HepG2 (cell line): ENCODE data around the gene EGLN1. TPM values are rescaled to one million over a fixed set of nuclear protein-coding genes. Genes with fewer than 3 reads are reported as not detected.

ENCODE experiments used
- CHD4 ChIP-seq: fragments of 200-600 bp; sonication (generic); IDR thresholded peaks from 2 replicates; pipeline ENCODE4 v1.7.0; 2017; ENCODE audit warnings: mild to moderate bottlenecking, low read length, borderline replicate concordance
- GFI1 ChIP-seq: sonication (generic); formaldehyde crosslinking; IDR thresholded peaks from 2 replicates; pipeline ENCODE4 v1.5.0; 2020; ENCODE audit warnings: missing genetic modification reagents, mild to moderate bottlenecking, borderline replicate concordance
- HOXD1 ChIP-seq: sonication (generic); formaldehyde crosslinking; IDR thresholded peaks from 2 replicates; pipeline ENCODE4 v1.5.0; 2020; ENCODE audit warnings: missing genetic modification reagents
- JUNB ChIP-seq: sonication (generic); formaldehyde crosslinking; IDR thresholded peaks from 2 replicates; pipeline ENCODE4 v1.8.0; 2022; ENCODE audit warnings: missing genetic modification reagents, mild to moderate bottlenecking, borderline replicate concordance
- MED1 ChIP-seq: sonication (generic); formaldehyde crosslinking; IDR thresholded peaks from 2 replicates; pipeline ENCODE4 v1.4.0; 2020; ENCODE audit warnings: missing genetic modification reagents
- TFDP2 ChIP-seq: sonication (generic); formaldehyde crosslinking; IDR thresholded peaks from 2 replicates; pipeline ENCODE4 v1.4.0; 2020; ENCODE audit warnings: missing genetic modification reagents
- ZFAT ChIP-seq: sonication (generic); formaldehyde crosslinking; conservative IDR thresholded peaks from 2 replicates; pipeline ENCODE4 v1.8.1; 2023; ENCODE audit warnings: missing genetic modification reagents, inconsistent platforms
- ZNF280B ChIP-seq: sonication (generic); formaldehyde crosslinking; IDR thresholded peaks from 2 replicates; pipeline ENCODE4 v1.5.0; 2020; ENCODE audit warnings: missing genetic modification reagents, mild to moderate bottlenecking, borderline replicate concordance
- ZNF329 ChIP-seq: sonication (generic); formaldehyde crosslinking; IDR thresholded peaks from 2 replicates; pipeline ENCODE4 v1.9.0; 2021; ENCODE audit warnings: low read depth, mild to moderate bottlenecking, missing genetic modification reagents
- ZNF598 ChIP-seq: sonication (generic); formaldehyde crosslinking; IDR thresholded peaks from 2 replicates; pipeline ENCODE4 v1.5.1; 2020; ENCODE audit warnings: mild to moderate bottlenecking, missing genetic modification reagents, borderline replicate concordance
- ZNF646 ChIP-seq: sonication (generic); formaldehyde crosslinking; IDR thresholded peaks from 2 replicates; pipeline ENCODE4 v1.9.0; 2021; ENCODE audit warnings: mild to moderate bottlenecking, missing genetic modification reagents
- ZNF713 ChIP-seq: sonication (generic); formaldehyde crosslinking; IDR thresholded peaks from 2 replicates; pipeline ENCODE4 v1.4.0; 2020; ENCODE audit warnings: mild to moderate bottlenecking, missing genetic modification reagents
- ZNF740 ChIP-seq: sonication (generic); formaldehyde crosslinking; IDR thresholded peaks from 2 replicates; pipeline ENCODE4 v1.4.0; 2020; ENCODE audit warnings: missing genetic modification reagents
- ZNF747 ChIP-seq: sonication (generic); formaldehyde crosslinking; IDR thresholded peaks from 2 replicates; pipeline ENCODE4 v1.8.1; 2023; ENCODE audit warnings: missing genetic modification reagents, mild to moderate bottlenecking, borderline replicate concordance
- polyA plus RNA-seq, 8 experiments: library from polyadenylated mRNA; depleted of rRNA in 3 of 8; stranded (reverse) in 7 of 8; unstranded in 1 of 8; fragments of >200 nt; fragmentation: Illumina TruSeq in 4 of 8; extraction: Trizol in 4 of 8; gene quantifications; 2 replicates each; pipeline versions ENCODE4 v1.2.1 to v1.2.3, GENCODE V29; 2011 to 2016; ENCODE audit warnings: low read depth in 4 of 8, missing spikeins in 1 of 8, mixed read lengths in 1 of 8; ENCODE audit not compliant: insufficient read depth in 1 of 8
- total RNA-seq, 5 experiments: library from RNA; depleted of rRNA; stranded (reverse); fragments of >200 nt; fragmentation: Illumina TruSeq; extraction: Trizol; gene quantifications; 2 replicates each; pipeline ENCODE4 v1.2.3, GENCODE V29; 2016; ENCODE audit warnings: low read depth in 1 of 5
- TF ChIP-seq, protein P1 (sequence below): sonication (generic); formaldehyde crosslinking; IDR thresholded peaks from 2 replicates; pipeline ENCODE4 v1.9.0; 2022; ENCODE audit warnings: low read depth, missing genetic modification reagents
- TF ChIP-seq, protein P2 (sequence below): sonication (generic); formaldehyde crosslinking; IDR thresholded peaks from 2 replicates; pipeline ENCODE4 v1.5.0; 2020; ENCODE audit warnings: mild to moderate bottlenecking, missing genetic modification reagents

The EGLN1 gene
- total and polyA plus RNA-seq, 2 of the 13 experiments (the other 11 are each of a cell fraction or from before 2014, with no cell fraction given): 34.4 to 44.1 TPM

- TF ChIP-seq ZNF646: no peak
- no peak for TF ChIP-seq ZNF329
- TF ChIP-seq, protein P1, sequence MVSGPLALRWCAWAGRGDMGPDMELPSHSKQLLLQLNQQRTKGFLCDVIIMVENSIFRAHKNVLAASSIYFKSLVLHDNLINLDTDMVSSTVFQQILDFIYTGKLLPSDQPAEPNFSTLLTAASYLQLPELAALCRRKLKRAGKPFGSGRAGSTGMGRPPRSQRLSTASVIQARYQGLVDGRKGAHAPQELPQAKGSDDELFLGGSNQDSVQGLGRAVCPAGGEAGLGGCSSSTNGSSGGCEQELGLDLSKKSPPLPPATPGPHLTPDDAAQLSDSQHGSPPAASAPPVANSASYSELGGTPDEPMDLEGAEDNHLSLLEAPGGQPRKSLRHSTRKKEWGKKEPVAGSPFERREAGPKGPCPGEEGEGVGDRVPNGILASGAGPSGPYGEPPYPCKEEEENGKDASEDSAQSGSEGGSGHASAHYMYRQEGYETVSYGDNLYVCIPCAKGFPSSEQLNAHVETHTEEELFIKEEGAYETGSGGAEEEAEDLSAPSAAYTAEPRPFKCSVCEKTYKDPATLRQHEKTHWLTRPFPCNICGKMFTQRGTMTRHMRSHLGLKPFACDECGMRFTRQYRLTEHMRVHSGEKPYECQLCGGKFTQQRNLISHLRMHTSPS: no peak
- no peak for TF ChIP-seq TFDP2 (CRISPR knock-in tag)
- no peak for TF ChIP-seq GFI1 (CRISPR knock-in tag)
- no peak; the same call in 1 of the 2 replicates for TF ChIP-seq CHD4
- no peak for TF ChIP-seq ZFAT (CRISPR knock-in tag)
- TF ChIP-seq MED1 (CRISPR knock-in tag): peak; percentile 80
- TF ChIP-seq, protein P2, sequence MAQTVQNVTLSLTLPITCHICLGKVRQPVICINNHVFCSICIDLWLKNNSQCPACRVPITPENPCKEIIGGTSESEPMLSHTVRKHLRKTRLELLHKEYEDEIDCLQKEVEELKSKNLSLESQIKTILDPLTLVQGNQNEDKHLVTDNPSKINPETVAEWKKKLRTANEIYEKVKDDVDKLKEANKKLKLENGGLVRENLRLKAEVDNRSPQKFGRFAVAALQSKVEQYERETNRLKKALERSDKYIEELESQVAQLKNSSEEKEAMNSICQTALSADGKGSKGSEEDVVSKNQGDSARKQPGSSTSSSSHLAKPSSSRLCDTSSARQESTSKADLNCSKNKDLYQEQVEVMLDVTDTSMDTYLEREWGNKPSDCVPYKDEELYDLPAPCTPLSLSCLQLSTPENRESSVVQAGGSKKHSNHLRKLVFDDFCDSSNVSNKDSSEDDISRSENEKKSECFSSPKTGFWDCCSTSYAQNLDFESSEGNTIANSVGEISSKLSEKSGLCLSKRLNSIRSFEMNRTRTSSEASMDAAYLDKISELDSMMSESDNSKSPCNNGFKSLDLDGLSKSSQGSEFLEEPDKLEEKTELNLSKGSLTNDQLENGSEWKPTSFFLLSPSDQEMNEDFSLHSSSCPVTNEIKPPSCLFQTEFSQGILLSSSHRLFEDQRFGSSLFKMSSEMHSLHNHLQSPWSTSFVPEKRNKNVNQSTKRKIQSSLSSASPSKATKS (CRISPR knock-in tag): no peak
- no peak for TF ChIP-seq ZNF713 (CRISPR knock-in tag)
- peak; percentile 95 for TF ChIP-seq JUNB (CRISPR knock-in tag)
- no peak for TF ChIP-seq ZNF280B (CRISPR knock-in tag)
- TF ChIP-seq ZNF747: no peak
- no peak for TF ChIP-seq ZNF740 (CRISPR knock-in tag)
- no peak for TF ChIP-seq ZNF598 (CRISPR knock-in tag)
- TF ChIP-seq HOXD1 (CRISPR knock-in tag): no peak
Observed at GRCh38 chr1:231423648-231424047, 1.6 kb upstream of the EGLN1 start (continued).
